DMS153 (cell line): ENCODE results near the gene LHX2.
A peak's percentile ranks its signal among the peaks of the same experiment; 100 is the strongest.

Experiments used
- DNase-seq: peaks from one replicate; lab custom pipeline; 2025; lab: John Stamatoyannopoulos, UW

Gene LHX2

GRCh38 chr9:123999661-124000060 is 11.9 kb upstream of the LHX2 start:
- no peak for DNase-seq

GRCh38 chr9:124000161-124000783 is 11.3 kb upstream of the LHX2 start:
- DNase-seq, result no peak

- DNase-seq, result no peak
These were observed 10.6 kb upstream of the LHX2 start for GRCh38 chr9:124000784-124001457.

- DNase-seq, result no peak
These were observed 10.1 kb upstream of the LHX2 start for GRCh38 chr9:124001458-124001799.

- no peak for DNase-seq
These were observed 9.6 kb upstream of the LHX2 start for GRCh38 chr9:124001866-124002525.

- DNase-seq, result no peak
These were observed 7.8 kb upstream of the LHX2 start for GRCh38 chr9:124003636-124004349.

- DNase-seq, result peak; percentile 63
These were observed 7.0 kb upstream of the LHX2 start for GRCh38 chr9:124004593-124004992.

GRCh38 chr9:124005029-124005771 is 6.4 kb upstream of the LHX2 start:
- DNase-seq, result no peak

- DNase-seq, result no peak
These were observed 4.9 kb upstream of the LHX2 start for GRCh38 chr9:124006448-124007361.

GRCh38 chr9:124007565-124008302 is 3.8 kb upstream of the LHX2 start:
- no peak for DNase-seq

- peak; percentile 33 for DNase-seq
These were observed 3.3 kb upstream of the LHX2 start for GRCh38 chr9:124008303-124008693.

GRCh38 chr9:124008694-124009530 is 2.7 kb upstream of the LHX2 start:
- DNase-seq, result peak; percentile 36

- no peak for DNase-seq
These were observed 1.9 kb upstream of the LHX2 start for GRCh38 chr9:124009531-124010217.

GRCh38 chr9:124010303-124010664 is 1.3 kb upstream of the LHX2 start:
- DNase-seq, result no peak

- DNase-seq, result peak; percentile 44
These were observed 775 bp upstream of the LHX2 start for GRCh38 chr9:124010665-124011321.

- no peak for DNase-seq
These were observed 1.1 kb downstream of the LHX2 start for GRCh38 chr9:124012368-124013301.
